Inflammatory macrophage treated with lipopolysaccharide for 4 hours (primary cell): Measurements from ENCODE around the gene CBFA2T3.

ENCODE experiments used
- DNase-seq: peaks from one replicate; pipeline ENCODE4 v3.0.0-alpha.2; 2020

Gene CBFA2T3

GRCh38 chr16:88850531-88851199, 126.3 kb downstream of the CBFA2T3 start:
- DNase-seq = no peak

DNA sequence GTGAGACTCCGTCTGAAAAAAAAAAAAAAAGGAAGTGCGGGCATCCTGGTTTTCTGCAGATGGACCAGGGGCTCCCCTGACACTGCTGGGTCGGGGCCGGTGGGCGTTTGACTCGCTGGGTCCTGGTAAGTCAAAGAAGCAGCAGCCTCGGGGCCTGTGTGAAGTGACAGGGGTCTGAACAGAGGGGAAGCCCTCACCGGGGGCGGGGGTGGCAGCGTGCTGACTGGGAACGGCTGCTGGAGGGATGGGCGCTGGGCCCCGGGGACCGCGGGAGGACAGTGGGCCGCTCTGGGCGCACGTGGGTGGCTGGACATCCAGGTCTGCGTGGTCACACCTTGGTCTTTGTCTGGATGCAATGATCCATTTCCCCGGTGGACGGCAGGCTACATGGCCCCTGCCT, 128.4 kb downstream of the CBFA2T3 start:
- no peak for DNase-seq

DNA sequence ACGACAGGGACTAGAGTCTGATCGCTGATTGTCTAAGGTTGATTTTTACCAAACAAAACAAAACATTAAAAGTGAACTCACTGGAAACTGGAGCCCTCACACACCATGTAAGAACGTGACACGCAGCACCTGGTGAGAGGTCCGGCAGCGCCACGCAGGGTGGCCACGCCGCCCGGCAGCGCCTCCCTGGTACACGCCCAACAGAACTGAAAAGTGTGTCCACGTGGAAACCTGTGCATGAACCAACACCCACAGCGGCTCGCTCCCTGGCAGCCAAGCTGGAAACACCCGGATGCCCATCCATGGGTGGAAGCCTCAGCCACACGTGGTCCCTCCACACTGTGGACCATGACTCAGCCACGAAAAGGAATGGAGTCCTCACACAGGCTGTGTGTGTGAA, 129.4 kb downstream of the CBFA2T3 start:
- DNase-seq = no peak

GRCh38 chr16:88846088-88846487, 130.9 kb downstream of the CBFA2T3 start:
- peak; percentile 92 for DNase-seq

GRCh38 chr16:88844419-88845036, 132.5 kb downstream of the CBFA2T3 start:
- DNase-seq = no peak

- no peak for DNase-seq
These were observed 133.8 kb downstream of the CBFA2T3 start for GRCh38 chr16:88843256-88843655.

GRCh38 chr16:88842806-88843205, 134.2 kb downstream of the CBFA2T3 start:
- DNase-seq = no peak

DNA sequence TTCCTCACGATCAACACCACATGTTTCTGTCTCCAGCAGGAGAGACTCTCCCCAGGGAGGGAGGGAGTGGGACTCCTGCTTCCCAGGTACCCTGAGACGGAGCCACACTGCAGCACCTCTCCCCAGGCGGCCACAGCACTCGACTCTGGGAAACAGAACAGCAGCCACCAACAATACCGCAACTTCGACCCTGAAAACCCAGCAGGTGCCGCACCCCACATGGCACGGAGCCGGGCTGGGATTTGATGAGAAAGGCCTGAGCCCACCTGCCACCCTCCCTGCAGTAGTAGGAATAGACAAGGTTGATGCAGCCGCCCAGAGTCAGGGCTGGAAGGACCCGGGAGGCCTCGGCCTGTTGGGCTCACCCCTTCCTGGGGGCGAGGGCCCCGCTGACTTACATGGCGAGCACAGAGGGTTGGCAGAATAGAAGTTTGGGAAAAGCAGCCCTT, 134.7 kb downstream of the CBFA2T3 start:
- DNase-seq = no peak

DNA sequence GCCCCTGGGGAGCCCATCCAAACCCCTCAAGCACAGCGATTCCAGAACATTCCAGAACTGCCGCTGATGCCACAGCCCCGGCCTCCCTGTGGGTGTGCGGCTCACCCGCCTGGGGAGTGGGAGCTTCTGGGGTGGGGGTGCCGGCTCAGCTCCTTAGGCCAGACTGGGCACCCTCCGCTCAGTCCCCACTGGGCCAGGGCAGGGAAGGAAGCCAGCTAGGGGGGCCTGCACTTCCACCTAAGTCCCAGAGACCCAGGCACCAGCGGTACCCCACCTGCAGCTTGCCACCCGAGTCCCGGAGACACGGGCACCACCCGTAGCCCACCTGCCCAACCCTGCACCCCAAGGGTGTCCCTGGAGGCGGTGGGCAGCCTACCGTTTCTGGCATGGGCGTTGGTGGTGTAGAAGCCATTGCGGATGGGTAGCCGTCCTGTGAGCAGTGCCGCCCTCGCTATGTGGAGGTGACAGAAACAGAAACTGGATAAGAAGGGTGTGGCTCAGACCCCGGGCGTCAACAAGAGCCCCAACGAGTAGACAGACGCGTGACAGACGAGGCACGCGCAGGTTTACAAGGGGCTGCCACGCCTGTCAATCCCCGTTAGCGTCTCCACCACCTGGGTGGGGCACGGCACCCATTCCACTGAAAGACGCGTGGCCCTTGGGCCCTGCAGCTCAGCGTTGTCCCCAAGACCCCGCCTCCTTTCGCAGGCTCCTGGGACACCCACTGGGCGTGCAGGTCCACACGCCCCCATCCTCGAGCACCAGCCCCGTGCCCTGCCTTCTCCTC, 135.3 kb downstream of the CBFA2T3 start:
- DNase-seq = no peak

DNA sequence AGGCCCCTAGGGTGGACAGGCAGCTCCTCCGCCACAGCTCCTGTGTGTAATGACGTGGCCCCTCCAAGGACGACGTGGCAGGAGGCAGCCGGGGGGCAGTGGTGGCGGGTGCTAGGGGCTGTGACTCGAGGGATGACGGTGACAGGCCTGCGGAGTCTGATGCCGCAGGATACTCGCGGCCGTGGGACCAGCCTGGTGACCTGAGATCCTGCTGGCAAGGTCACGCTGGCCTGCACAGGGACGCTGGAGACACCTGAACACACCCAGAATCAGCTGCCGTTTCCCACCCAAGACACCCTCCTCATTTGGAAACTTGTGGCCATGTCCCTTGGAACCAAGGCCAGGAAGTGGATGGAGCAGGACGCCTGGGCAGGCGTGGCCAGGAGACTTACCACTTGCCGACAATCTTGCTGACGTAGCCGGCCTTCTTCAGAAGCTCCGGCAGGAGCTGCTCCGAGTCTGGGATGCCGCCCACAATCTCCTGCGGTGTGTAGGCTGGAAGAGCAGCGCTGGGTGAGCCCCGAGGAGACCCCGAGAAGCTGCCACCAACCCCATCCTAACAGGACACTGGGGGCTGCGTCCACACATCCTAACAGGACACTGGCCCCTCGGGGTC, 136.3 kb downstream of the CBFA2T3 start:
- no peak for DNase-seq

DNA sequence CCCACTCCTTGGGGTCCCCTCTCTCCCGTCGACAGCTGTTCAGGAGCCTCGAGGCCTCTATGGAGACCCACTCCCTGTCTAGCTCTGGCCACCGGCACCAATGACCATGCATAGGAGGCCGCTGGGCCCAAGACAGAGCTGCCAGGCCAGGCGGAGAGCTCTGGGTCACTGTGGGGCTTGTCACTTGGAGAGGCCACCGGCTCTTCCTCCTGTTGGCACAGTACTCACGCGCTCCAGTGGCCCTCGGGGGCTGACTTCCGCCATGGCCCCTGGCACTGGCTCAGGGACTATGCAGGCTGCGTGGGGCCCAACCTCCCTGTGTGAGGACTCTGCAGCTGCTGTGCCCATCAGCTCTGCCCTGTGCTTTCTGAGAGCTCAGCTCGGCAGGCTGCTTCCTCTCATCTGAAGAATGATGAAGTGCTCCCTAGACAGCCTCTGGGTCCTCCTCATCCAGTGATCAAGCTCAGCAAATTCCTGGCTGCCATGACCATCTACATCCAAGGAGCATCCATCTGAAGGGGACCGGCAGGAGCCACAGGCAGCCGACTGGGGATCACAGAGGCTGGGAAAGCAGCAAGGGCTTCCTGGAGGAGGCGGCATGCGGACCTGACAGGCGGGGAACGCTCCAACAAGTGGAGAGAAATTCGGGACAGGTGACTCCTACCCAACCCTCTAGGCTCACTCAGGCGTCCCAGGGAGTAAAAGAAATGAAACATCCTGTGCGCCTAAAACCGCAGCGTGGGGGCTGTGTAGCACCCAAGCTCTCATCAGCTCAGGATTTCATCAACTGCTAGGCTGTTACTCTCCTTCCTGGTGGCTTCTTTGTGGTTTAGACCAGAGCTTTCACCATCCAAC, 137.0 kb downstream of the CBFA2T3 start:
- peak; percentile 26 for DNase-seq

DNA sequence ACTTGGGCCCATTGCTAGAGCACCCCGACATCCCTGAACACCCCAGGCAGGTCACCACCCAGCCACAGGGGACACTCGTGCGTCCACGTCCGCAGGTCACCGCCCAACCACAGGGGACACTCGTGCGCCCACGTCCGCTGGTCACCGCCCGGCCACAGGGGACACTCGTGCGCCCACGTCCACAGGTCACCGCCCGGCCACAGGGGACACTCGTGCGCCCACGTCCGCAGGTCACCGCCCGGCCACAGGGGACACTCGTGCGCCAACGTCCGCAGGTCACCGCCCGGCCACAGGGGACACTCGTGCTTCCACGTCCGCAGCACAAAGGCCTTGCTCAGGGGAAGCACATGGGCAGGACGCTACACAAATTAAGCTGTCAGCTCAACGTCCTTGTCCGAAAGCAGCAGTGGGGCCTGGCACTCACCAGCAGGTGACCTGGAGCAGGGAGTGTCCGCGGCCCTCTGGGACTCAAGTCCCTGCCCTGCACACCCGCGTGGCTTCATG, 137.9 kb downstream of the CBFA2T3 start:
- no peak for DNase-seq

- no peak for DNase-seq
These were observed 138.4 kb downstream of the CBFA2T3 start for GRCh38 chr16:88838566-88838965.

- DNase-seq = no peak
These were observed 139.2 kb downstream of the CBFA2T3 start for GRCh38 chr16:88837806-88838205.

GRCh38 chr16:88836791-88837190, 140.2 kb downstream of the CBFA2T3 start:
- no peak for DNase-seq

DNA sequence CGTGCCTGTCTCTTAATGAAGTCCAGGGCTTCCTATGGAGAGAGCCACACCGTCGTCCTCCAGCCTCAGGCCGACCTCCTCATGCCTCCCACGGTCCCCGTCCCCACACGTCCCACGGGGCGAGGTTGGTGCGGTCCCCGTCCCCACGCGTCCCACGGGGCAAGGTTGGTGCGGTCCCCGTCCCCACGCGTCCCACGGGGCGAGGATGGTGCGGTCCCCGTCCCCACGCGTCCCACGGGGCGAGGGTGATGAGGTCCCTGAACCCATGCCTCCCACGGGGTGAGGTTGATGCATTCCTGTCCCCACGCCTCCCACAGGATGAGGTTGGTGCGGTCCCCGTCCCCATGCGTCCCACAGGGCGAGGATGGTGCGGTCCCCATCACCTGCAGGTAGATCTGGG, 141.2 kb downstream of the CBFA2T3 start:
- no peak for DNase-seq

GRCh38 chr16:88835383-88835782, 141.6 kb downstream of the CBFA2T3 start:
- DNase-seq = no peak

GRCh38 chr16:88834670-88835069, 142.3 kb downstream of the CBFA2T3 start:
- no peak for DNase-seq

GRCh38 chr16:88833086-88833485, 143.9 kb downstream of the CBFA2T3 start:
- no peak for DNase-seq

DNA sequence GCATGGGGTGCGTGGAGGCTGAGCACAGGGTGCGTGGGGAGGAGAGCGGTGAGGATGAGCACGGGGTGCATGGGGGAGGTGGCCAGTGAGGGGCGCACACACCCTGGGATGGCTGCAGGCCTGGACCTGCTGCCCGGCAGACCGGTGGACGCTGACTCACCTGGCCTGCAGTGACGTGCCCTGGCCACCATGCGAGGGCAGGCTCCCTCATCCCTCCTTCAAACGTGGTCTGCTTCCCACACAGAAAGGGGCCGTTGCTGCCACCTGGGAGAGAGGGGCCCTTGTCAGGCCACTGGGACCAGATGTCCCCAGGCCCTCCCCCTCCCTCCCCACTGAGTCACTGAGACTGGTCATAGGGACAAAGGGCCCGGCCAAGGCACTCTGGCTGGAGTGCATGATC, 145.2 kb downstream of the CBFA2T3 start:
- no peak for DNase-seq

DNA sequence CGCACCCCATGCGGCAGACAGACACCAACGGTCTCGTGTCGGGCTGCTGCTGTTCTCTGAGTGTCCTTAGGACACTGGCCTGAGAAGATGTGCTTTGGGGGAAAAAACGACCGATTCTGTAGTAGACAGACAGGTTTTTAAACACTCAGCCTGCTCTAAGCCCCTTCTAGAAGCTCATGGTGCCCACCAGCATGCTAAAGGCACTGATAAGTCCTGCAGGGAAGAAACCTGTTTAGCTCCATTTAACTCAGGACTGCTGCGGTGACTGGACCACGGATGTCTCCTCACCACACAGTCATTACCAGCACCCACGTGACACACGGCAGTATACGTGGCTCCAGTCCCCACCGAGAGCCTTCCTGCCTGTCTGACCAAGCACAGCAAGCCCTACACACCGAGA, 146.2 kb downstream of the CBFA2T3 start:
- DNase-seq = no peak

DNA sequence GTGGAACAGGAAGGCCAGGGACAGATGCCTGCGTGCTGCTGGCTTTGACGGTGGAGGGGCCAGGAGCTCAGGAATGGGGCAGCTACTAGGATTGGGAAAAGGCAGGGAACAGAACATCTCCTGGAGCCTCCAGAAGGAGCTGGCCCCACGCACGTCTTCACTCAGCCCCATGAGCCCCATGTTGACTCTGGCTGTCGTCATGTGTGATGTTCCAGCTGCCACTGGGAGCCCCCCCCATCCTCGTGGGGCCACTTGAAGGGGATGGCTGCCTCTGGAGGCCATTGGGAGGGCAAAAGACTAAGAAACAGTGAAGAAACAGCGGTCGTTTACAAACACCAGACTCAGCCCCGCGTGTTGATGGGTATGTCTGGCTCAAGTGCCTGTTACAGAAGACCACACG, 146.7 kb downstream of the CBFA2T3 start:
- no peak for DNase-seq
